NCI-H82 (cell line): ENCODE data around the gene NTRK2.

Source experiments
- DNase-seq: peaks from one replicate; lab custom pipeline; 2025; lab: John Stamatoyannopoulos, UW

Gene NTRK2

DNA sequence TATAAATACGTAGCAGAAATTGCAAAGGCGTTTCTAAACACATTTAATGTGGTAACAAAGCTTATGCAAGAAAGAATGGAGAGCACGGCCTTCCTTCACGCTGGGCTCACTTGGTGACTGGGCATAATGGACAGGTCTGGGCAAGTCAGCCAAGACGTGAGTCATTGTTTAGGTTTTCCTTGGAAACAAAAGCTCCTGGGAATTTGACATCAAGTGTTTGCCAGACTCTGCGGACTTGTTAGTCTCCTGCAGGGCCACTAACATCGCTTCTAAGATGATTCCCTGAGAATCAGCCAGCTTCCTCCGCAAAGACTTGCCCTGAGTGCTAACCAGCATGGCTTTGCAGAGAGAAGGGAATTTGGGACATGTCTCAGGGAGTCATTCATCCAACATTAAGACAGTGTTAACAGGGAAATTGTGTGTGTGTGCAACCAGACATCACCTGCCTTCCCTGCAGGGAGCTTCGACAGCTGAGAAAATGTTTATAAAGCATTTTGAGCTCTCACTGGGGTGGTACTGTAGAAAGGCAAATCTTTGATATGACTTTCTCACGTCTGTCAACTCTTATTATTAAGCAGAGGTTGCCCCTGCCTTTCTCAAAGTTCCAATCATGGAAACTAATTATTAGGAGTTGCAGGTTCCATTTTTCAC is 182.5 kb downstream of the NTRK2 start:
- DNase-seq, result no peak

DNA sequence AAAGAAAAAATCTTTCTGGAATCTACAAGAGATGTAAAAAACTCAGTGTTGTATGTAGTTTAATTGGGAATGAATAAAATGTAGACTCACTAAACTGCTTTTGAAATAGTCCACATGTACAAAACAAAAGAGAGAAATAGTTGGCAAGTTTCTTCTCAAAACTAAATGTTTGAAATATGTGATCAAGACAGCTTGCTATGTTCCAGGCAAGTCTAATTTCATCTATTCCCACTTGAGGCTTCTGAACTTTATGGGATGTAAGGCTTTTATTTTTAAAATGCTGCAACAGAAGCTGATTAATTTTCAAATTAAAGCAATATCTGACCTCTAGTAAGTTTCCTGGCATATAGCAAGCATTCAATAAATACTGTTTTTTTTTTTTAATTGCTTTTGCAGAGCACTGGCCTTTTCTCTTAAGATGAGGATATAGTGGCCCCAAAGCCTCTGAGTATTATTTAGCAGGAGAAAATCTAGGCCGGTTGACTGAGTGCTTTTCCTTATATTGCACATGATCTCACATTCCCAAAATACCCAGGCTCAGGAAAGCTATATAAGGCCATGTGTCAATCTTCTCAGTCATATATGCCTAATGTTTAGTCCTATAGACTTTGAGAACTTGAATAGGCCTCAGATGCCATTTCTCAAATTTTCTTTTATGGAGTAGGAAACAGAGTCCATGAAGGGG is 183.2 kb downstream of the NTRK2 start:
- DNase-seq, result no peak

DNA sequence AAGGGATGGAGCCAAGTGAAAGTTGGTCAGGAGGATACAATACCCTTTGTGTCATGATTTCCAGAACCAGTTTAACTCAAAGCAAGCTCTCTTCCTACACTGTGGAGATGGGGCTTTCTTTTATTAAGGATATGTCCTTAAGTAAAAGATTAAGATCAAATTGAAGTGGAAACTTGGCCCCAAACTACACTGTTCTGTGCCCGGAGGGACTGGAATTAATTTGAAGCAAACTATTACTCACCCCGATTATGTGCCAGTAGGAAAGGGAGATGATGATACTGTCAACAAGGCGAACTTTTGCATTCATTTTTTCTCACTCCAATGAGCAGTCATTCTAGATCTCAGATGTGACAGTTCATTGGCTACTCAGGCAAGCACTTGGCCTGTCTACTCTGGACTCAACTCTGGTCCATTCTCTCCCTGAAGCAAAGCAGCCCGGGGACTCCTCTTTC is 186.7 kb downstream of the NTRK2 start:
- no peak for DNase-seq

DNA sequence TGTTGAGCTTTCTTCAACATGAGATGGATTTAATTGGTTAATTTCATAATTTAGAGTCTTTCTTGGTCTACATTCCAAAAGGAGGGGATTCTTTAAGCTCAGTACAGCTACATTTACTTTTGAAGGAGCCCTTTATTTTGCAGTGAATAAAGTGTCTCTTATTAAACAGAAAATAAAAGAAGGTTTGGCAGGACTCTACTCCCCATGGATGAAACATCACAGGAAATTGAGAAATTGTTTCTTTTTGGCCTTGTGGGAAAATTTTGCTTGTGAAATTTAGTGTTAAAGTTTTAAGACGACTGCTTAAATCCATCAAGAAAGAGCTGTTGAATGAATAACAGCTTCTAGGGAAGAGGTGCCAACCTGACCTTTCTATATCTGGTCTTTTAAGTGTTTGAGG is 187.7 kb downstream of the NTRK2 start:
- DNase-seq, result no peak

DNA sequence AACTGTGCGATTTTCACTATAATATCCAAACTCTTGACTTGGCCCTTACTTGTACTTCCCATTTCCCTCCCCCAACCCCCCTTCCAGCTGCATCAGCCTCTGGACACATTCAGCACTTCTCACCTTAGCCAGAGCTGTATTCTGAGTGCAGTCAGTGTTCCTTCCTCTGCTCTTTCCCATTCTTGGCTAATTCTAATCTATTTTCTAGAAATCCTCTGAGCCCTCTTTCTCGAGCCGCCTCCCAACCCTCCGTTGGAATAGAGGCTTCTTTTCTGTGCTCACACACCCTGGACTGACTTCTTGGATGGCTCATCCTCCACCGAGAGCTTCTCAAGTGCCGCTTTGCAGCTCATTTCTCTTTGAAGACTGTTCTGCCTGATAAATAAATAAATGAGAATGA is 188.8 kb downstream of the NTRK2 start:
- DNase-seq, result no peak

DNA sequence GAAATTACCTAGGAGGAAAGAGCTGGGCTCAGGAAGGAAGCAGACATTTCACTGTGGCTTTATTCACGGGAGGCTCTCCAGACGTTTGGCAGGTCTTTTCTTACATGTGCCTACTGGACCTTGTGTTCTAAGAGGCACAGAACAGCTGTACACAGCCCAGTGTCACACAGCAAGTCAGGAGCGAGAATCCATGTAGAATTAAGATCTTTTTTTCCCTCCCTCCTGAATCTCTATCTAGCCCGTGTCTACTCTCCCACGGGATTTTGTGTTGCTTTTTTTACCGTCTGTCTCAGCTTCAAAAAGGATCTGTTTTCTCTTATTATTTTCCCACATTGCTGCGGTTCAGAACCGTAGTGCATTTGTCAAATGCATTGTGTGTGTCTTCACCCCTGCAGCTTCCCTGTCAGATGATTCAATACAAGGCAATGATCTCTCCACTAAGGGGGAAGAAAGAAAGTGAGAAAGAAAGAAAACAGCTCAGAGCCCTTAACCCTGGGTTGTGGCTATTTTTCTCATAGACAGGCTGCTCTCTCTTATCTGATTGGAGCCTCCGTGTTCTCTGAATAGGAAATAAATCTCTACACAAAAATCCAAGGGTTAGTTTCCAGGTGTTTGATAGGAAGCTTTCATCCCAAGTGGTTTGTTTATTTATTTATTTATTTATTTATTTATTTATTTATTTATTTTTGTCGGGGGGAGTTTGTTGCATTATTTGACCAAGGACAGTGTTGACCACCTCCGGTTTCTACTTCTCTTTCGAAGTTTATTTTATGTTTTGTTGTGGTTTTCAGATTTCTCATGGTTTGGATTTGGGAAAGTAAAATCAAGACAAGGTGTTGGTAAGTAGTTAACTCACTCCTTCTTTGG is 191.0 kb downstream of the NTRK2 start:
- no peak for DNase-seq

DNA sequence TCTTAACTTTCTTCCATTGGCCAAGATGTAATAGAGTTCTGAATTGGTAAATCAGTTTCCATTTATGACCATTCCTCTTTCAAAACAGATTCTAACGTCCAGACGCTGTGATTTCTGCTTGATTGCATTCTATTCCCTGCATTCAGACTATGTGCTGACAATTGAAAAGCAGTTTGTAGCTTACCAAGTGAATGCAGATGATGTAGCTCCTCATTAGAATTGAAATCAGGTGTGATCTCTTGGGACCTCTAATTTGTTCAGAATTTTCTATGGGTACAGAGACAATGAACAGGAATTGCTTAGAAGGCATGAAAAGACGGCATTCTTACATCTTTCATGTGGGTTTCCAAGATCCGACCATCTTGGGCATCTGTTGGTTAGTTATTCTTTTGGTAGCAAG is 191.9 kb downstream of the NTRK2 start:
- no peak for DNase-seq

DNA sequence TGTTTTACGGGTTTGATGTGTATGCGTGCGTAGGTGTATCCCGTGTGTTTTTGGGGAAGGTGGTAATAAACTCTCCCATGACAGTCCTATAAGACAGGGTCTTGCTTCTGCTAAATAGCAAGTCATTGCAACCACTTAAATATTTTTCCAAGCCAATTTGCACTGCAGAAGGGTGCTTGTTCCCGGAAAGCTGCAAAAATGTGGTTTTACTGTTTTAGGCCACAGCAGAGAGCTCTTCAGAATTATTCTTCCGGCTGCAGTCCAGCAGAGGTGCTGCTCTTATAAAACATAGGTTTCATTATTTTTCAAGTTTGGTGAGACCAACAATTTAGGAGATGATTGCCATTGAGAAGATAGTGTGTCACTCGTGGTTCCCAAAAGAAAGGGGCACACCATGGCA is 192.8 kb downstream of the NTRK2 start:
- no peak for DNase-seq

DNA sequence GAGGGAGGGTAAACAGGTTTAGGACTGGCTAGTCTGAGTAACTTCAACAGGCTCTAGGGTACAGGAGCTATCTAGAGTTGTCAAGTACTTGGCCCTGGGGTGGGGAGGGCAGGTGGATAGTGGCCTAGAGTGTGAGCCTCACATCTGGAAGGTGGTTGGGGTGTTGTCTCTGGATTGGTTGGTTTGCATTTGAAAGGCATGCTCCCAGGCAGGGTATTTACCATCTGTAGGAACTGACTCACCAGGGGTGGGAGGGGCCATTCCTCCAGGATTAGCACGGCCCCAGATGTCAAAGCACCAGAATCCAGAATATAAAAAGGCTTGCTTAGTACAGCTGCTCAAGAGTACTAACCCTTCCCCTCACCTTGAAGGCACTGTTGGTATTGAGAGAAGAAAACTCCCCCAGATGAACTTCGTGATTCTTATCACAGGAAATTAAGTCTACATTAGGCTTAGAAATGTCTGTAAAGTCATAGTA is 193.3 kb downstream of the NTRK2 start:
- DNase-seq, result peak; percentile 87

DNA sequence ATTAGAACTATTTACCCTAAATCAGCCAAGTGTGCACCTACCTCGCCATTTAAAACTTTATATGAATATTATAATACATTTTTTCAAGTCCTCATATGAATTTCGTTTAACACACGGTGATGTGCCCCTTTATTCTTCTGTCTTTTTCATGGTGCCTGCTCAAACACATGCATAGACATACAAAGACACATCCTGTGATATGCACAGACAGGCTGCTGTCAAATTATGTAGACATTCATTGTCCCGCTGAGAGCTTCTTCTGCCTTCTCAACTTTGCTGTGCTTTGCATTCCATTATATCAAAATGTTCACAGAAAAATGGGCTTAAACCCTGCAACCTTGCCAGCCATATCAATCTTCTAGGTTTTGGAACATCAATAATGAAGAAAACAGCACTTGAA is 193.8 kb downstream of the NTRK2 start:
- no peak for DNase-seq

DNA sequence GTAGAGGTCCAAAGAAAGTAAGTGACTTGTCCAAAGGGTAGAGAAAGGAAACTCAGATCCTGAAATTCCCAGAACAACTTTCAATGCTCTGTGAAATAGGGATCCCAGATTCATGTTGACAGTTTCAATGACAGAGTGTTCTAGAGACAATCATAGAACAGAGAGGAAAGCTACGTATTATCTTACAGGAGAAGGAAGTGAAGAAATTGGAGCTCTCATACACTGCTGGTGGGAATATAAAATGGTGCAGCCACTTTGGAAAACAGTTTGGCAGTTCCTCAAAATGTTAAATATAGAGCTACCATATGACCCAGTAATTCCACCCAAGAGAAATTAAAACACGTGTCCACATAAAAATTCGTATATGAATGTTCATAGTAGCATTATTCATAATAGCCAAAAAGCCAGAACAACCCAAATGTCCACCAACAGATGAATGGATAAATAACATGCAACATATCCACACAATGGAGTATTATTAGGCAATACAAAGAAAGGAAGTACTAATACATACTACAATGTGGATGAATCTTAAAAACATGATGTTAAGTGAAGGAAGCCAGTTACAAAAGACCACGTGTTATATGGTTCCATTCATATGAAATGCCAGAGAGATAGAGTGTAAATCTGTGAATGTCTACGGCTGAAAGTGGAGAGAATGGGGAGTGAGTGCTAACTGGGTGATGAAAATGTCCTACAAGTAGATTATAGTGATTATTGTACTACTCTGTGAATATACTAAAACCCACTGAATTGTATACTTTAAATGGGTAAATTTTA is 197.1 kb downstream of the NTRK2 start:
- DNase-seq, result no peak

DNA sequence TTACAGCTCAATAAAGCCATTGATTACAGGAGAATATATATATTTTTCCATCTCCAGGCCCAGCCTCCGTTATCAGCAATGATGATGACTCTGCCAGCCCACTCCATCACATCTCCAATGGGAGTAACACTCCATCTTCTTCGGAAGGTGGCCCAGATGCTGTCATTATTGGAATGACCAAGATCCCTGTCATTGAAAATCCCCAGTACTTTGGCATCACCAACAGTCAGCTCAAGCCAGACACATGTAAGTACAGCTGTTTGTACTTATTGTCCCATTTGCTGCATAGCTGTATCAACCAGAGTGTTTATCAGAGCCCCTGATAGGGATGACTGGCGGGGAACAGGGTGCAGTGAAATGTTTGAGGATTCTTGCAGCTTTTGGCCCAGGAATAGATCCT is 197.7 kb downstream of the NTRK2 start:
- DNase-seq, result no peak

DNA sequence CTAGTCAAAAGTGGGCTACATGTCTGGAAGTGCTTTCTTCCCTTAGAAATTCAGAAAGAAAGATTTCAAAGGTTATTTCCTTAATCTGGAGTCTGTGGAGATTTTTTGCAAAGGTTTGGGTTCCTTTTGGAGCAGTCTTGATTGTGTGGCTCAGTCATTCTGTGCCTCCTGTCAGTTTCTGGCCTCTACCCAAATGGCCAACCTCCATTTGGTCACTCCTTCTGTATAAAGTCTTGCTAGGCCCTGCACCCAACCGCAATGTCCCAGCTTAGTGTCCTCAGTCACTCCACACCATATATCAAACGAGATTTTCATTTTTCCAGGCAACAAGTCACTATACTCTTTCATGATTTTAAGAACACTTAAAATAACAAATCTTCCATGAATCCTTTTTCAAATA is 199.6 kb downstream of the NTRK2 start:
- no peak for DNase-seq

DNA sequence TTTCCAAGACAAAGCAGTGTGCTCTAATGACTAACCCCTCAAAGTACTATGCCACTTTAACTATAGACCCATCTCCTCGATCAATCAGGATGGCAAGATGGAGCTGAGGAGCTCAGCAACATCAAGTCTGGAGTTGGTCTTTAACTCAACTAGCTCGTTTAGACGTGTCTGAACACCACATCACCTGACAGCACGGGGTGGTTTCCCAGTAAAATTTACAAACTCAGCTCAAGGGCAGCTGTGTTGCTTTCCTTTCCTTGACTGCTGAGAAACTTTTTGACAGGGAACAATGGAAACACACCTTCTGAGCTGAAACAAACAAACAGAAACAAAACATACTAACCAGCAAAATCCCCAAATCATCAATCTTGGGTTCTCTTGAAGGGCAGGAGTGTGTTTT is 202.5 kb downstream of the NTRK2 start:
- DNase-seq, result no peak

DNA sequence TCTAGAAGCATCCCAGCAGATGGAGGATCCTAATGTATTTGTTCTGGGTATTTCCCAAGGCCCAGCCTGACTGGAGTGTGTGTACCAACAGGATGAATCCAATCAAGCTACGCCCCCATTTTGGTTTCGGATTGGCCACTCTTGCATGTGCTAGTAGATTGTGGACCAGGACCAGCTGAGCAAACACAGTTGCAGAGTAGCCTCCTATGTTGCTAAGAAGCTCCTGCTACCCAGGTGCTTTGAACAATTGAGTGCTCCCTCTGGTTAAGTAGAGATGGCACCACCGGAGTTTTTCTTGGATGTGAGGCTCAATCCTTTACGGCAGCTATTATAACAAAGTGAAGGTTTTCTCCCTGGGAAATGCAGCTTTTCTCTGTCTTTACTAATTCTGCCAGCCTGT is 204.5 kb downstream of the NTRK2 start:
- DNase-seq, result no peak

DNA sequence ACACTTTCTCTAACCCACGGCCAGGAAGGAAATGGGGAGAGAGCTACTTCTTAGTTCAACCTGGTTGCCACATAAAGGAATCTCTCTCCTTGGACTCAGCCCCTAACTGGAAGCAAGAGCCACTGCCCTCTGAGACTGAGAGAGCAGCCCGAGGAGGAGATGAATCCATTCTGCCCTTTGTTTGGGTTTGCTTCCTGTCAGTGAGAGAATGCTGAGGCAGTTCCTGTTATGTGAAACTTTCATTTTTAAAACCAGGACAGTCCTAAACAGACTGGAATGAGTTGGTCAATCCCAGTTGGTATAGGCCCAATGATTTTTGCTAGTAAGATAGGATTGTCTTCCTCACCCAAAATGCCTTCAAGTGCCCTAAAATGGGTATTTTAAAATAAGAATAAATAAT is 205.1 kb downstream of the NTRK2 start:
- DNase-seq, result no peak

DNA sequence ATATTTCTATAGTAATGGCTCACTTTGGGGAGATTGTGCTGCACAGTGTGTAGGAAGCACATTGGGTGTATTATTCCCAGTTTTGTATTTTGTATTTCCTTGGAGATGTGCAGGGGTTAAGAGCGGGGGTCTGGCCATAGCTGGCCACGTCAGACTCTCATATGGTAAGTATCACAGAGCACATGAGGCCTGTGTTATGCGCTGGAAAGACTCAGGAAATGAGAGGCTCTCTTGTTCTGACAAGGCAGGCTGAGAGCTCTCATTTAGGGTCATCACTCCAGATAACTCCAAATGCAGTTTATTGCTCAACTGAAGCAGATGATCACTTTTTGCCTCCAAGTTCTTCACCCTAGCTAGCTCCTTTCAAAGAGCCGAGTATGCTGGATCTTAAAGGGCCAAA is 205.7 kb downstream of the NTRK2 start:
- DNase-seq, result no peak

DNA sequence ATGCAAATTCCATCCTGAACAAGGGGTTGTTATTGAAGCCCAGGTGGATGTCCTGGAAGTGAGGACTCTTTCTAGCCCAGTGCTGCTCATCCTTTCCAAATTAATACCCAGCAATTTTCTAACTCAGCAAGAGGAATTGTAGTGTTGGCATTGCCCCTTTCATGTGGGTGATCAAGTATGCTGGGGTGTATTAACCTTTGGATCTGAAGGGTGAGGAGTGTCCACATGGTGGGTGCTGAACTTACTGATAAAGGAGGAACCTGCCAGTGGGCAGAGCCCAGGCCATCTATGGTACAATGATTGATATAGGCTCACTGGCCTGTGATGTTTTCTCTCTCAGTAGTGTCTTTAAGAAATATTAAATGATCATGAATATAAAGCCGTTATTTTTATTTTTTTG is 210.1 kb downstream of the NTRK2 start:
- no peak for DNase-seq

DNA sequence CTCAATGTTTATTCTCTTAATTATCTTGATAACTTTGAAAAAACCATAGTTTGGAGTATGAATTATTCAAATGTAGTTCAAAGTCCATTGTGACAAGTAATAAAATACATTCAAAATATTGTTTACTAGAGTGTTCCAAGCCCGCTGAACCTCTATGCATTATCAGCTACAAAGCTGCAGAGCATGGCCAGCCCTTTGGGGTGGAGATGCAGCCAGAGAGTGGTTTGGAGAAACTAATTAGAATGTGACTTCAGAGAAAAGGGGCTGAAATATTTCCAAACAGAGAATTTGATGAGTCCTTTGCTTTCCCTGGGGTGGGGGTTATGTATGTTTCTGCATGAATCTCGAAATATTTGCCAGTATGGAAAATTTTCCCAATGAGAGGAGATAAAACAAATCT is 211.3 kb downstream of the NTRK2 start:
- DNase-seq, result no peak

DNA sequence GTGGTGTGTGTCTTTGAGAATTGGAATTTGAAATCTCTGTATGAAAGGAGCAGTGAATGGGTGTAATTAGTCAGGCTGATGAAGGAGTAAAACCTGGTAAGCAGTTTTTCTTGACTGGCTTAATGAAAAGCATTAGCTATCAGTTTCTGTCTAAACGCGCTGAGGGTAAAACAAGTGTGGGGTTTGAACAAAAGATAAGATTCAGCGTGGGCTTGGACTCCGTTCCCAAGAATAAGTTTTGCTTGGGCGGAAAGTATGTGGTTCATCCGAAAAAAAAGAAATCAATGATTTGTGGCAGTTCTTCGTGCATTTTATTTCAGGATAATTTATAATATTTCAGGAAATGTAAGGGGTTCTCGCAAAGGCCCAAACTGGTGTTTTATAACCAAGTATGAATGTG is 217.3 kb downstream of the NTRK2 start:
- no peak for DNase-seq

DNA sequence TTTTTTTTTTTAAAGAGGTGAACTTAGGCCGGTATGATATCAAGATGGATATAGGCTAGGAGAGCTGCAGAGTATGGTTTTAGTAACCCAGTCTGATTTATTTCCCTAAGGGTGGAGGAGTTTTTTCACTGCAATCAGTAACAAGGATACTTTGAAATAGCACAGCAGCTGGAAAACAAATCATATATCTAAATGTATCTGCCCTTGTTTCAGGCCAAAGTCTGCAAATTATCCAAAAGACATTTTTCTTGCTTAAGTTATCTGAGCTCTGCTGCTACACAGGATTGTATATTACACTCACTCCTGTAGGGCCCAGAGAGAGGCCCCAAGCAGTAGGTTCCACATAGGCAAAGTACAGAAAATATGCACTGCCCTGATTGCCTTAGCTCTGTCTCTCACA is 222.4 kb downstream of the NTRK2 start:
- no peak for DNase-seq
